Measurements from ENCODE around the gene PDE3A. TPM values are rescaled to one million over a fixed set of nuclear protein-coding genes. Genes with fewer than 3 reads are reported as not detected.

PDE3A gene
- total RNA-seq, 1 donor from 2014 or later: 171 TPM

DNA sequence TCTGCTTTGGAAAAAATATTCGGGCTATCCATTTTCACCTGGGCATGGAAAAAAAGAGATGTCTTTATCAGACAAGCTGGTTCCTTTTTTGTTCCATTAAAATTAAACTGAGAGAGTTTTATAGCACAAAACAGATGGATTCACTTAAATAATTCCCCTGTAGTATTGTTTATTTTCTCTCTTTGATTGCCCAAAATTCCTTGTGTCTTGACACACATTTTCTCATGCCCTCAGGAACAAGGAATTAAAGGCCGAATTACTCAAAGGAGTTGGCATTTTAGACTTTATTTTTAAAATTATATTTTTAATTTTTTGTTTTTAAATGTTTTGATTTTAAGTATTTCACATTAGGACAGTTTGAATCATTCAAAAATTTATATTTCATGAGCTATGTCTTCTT lies 257.2 kb downstream of the PDE3A start:
- DNase-seq (no peak), ATAC-seq (no peak)
- intact Hi-C loops (cut with micrococcal nuclease): no loop called here

DNA sequence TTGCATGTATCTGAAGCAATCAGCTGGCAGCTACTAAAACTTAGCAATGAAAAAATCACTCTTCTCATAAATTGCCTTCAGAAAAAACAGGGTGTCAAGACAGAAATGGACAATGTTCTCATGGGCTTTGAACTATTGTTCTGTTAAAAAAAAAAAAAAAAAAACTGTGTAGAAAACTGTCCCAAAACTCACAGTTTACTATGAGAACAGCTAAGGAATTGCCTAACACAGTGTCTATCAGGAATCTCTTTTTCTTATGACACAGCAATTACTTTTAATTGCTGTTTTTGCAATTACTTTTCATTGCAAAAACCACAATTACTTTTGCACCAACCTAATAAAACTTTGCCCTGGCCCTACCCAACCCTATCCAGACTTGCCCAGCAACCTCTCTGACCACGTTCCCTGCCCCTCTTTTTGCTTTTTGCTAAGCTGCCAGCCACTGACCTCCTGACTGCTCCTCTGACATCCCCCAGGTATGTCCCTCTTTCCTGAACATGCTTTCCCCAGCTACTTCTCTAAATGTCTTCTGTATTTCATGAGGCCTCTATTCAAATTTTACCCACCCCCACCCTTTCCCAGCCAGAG lies 258.8 kb downstream of the PDE3A start:
- ATAC-seq (peak; percentile 24), DNase-seq (no peak)
- intact Hi-C loops (cut with micrococcal nuclease): no loop called here

DNA sequence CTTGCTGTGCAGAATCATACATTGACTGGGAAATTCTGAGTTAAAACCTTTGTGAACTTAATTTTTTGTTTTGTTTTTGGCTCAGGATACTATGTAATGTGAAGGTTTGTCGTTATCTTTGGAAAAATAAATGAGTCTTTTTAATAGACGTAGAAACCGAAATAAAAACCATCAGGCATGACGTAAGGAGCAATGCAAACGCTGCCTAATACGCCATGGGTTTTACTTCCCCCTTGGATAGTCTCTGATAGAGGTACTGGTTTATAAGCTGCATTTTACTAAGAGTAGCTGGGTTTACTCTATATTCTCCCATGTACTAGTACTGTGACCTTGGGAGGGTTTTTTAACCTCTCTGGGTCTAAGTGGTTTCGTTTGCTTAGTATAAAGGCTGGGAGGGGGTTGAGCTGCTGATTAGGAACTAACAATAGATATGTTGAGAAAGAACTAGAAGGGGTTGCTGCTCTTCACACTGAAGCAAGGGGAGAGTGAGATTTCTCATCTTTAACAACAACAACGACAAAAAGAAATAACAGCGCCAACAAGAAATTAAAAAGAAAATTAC lies 260.0 kb downstream of the PDE3A start:
- intact Hi-C loops (cut with micrococcal nuclease): no loop called here
- ATAC-seq: peak; percentile 50
- DNase-seq: no peak

DNA sequence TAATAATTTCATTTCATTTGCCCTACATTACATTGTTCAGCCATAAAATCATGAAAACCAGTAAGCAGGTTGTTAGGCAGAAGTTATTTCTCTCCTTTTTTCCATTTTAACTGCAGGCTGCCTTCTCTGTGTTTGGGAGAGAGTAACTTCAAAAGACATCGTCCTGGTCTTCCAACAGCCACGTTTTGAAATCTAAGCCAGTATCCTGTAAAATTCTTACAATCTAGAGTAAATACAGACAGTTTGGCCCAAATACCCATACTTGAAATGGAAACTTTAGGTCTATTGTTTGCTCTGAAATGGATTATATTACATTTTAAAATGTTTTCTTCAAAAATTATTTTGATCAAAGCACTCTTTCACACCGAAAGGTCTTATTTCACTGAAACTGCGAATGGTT lies 260.7 kb downstream of the PDE3A start:
- ATAC-seq: no peak
- intact Hi-C loops (cut with micrococcal nuclease): no loop called here
- no peak for DNase-seq

DNA sequence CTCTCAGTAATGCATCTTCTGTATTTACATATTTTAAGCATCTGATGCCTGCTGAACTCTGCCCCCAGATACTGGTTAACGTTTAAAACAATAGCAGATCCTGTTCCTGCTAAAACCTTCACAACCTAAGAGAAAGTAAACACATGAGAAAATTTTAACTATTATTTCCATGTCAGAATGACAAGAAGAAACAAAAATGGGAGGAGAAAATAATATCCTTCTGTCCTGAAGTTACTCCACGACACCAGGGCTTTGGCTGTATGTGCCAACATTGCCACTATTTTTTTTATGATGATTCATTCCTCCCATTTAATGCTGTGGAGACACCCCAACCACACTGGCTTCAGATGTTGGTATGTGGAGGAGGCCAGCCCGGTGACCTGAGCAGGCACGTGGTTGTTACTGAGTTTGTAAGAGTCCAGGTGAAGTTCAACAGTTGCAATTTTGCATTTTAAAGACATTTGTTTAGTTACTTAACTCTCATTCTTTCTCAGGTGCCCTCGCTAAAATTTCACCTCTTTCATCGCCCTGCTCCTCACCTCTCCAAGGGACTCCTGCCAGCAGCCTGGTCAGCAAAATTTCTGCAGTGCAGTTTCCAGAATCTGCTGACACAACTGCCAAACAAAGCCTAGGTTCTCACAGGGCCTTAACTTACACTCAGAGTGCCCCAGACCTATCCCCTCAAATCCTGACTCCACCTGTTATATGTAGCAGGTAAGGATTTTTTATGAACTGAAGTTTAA lies 261.2 kb downstream of the PDE3A start:
- DNase-seq: peak; percentile 24

DNA sequence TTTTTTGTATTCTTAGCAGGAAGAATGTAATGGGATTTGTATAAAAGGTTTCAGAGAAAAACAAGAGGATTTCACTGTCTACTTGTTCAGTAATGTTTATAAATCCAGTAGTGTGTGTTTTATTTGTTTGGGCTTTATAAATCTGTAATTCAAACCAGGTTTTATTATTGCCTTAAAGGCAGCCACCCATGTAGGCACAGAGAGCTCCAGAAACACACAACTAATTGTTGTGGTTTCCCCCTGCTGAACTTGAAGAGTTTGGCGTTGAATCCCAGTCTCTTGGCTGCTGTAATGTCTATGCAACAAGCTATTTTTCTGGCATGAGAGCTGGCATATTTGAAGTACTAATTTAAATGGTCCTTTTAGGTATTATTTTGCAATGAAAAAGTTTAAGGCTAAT lies 263.4 kb downstream of the PDE3A start:
- ATAC-seq (no peak), DNase-seq (no peak)
- intact Hi-C loops (cut with micrococcal nuclease): no loop called here

More for the DNA sequence above, 261.2 kb downstream of the PDE3A start:
- peak; percentile 74 for ATAC-seq
- intact Hi-C loops (cut with micrococcal nuclease): no loop called here

DNA sequence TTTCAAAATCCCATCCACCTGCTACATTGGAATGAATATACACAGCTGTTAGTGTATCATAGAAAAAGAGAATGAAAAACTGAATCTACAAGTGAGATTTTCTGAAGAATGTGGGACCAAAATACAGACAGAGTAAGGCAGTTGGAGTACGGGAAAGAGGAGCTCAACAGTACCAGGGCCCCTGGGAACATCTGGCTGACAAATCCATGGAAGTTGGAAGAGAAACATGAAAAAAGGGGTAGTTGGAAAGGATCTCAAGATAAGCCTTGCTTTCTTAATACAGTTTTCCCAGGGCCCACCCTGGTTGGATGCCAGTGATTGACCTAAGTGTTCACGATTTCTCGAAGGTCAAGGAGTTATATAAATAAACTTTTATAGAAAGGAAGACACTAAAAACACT lies 272.8 kb downstream of the PDE3A start:
- intact Hi-C loops (cut with micrococcal nuclease): no loop called here
- ATAC-seq: peak; percentile 10
- DNase-seq: no peak

DNA sequence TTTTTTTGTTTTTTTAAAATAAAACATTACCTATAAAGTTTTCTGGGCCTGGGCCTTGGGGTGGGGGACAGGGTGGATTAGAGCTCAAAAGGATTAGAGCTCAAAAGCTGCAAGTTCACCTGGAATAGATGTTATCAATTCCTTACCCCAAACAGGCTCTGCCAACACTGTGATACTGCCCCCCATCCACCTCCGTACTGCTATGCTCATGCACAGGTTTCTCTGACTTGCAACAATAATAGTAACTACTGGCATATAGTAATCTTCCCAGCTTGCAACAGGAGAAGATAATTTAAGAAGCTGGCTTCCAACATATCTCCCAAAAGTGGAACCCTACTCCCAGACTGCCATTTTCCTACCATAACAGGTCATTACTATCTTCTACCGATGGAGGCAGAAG lies 275.5 kb downstream of the PDE3A start:
- intact Hi-C loops (cut with micrococcal nuclease): no loop called here
- ATAC-seq (peak; percentile 37), DNase-seq (no peak)

DNA sequence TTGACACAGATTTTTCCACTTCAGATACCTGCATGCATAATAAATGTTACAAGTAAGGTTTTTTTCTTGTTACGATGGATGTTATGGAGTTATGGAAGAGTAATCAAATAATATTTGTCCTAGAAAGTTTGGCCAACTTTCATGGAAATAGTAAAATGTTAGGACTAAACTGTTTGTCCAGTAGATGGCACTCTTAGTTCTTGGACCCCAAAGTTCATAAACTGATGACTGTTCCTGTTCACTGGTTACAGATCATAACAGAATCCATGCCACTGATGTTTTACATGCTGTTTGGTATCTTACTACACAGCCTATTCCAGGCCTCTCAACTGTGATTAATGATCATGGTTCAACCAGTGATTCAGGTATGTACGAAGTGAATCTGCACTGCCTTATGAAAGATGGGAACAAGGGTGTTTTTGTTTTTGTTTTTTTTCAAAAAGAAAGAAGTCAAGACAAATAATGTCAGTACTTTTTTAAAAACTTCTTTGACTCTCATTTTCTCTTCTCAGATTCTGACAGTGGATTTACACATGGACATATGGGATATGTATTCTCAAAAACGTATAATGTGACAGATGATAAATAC lies 278.0 kb downstream of the PDE3A start:
- DNase-seq (no peak), ATAC-seq (peak; percentile 22)
- intact Hi-C loops (cut with micrococcal nuclease): no loop called here

DNA sequence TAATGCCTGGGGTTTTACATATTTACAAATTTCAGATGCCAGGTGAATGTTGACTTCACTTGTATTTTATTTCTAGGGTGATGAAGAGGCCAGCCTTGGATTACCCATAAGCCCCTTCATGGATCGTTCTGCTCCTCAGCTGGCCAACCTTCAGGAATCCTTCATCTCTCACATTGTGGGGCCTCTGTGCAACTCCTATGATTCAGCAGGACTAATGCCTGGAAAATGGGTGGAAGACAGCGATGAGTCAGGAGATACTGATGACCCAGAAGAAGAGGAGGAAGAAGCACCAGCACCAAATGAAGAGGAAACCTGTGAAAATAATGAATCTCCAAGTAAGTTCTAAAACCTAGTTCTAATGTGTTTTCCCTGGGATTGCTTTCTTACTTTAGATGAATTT lies 285.5 kb downstream of the PDE3A start:
- ATAC-seq: no peak

DNA sequence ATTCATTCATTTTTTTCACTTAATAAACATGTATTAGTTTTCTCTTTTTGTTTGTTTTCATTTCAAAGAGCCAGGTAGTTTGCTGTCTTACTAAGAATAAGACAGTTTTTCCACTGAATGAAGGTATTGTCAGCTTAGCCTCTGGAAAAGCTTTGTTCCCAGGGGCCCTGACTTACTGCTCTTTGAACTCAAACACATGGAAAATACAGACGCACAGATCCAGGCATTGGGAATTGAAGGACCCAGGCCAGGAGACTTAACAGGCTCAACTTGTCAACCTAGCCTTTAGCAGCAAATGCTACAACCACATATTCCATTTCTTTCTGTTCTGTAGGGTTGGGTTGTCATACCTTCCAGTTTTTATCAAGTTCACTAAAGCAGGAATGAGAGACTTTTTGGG lies 288.3 kb downstream of the PDE3A start:
- intact Hi-C loops (cut with micrococcal nuclease): no loop called here
- DNase-seq (no peak), ATAC-seq (no peak)

More for the DNA sequence above, 285.5 kb downstream of the PDE3A start:
- intact Hi-C loops (cut with micrococcal nuclease): no loop called here
- no peak for DNase-seq

DNA sequence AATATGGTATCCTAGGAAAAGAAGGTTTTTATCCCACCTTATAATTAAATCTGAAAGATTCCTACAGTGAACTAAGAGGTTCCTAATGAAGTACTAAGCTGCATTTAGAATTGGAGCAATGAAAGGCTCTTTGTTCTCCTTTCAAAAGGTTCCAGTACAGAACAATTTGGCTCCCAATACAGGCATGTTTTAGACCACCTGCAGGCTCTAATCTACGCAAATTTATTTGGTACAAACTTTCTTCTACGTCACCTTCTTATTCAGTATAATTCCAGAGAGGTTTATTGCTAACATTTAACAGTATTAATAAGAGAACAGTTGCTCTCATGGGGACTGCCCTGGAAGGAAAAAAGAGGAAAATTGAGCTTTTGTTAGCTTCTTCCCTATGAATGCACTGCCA lies 289.2 kb downstream of the PDE3A start:
- intact Hi-C loops (cut with micrococcal nuclease): no loop called here
- no peak for ATAC-seq
- no peak for DNase-seq

DNA sequence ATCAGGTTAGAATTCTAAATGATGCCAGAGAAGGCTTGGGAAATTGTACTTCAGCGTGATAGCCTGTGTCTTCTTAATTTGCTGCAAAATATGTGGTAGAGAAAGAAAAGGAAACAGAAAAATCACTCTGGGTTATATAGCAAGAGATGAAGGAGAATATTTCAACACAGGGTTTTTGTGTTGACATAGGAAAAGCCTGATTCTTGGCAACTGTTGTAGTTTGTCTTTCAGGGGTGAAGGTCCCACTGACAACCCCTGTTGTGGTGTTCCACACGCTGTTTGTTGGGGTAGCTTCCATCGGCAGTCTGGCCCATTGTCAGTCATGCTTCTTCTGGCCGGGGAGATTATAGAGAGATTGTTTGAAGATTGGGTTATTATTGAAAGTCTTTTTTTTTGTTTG lies 313.0 kb downstream of the PDE3A start:
- DNase-seq (no peak), ATAC-seq (no peak)
- intact Hi-C loops (cut with micrococcal nuclease): no loop called here

DNA sequence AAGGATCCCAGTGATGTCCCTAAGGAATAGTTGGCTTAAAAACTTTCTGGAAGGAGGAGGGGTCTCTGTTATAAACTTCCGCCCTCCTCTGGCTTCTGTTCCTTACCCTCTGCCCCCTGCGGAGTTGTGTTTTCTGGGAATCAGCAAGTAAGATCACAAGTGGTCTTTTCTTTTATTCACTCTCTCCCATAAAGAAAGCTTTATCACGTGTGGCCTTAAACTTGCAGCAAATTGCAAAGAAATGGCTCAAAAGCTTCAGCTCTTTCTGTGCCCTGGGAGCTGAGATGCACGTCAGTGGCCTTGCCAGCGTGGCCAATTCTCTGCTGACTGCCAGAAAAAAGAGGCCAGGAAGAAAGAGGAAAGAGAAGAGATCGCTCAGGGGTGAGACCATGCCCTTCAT lies 326.9 kb downstream of the PDE3A start, which contains the start of gene SLCO1C1:
Gene SLCO1C1 (plus strand): TSS at position 101 of the 400 bp plus-strand sequence. CDS start 4,245 bp downstream, outside the sequence.
- intact Hi-C loops (cut with micrococcal nuclease): no loop called here
- ATAC-seq (peak; percentile 17), DNase-seq (no peak)

DNA sequence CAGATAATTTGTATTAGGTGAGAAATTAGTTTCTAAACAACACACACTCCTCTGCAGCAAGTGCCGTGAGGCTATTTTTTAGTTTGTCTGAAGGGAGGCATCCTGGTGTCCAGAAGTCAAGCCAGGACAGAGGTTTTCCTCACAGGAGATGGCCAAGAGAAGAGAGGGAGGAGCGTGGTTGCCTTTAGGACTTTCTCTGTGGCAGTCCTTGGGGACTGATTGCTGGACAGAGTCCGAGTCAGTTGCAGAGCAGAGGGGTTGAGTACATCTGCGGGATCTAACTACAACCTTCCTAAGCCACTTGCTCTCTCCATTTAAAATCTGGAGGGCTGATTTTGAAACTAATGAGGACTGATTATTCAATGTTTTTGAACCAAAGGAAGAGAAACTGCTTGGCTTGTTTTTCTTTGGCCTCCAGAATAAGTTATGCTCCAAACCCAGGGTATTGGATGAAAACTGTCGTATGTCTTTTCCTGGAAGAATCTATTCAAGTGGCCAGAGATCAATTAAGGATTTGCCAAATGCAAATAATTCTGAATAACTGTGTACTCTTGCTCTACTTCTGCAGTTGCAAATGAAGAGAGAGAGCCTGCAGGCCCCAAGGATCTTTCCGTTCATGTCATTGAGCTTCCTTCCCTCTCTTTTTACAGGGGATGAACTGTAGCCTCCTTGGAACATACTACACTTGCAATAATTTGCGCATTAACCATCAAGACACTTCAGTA lies 328.0 kb downstream of the PDE3A start:
- peak; percentile 59 for DNase-seq
- intact Hi-C loops (cut with micrococcal nuclease): no loop called here
- ATAC-seq: peak; percentile 85

DNA sequence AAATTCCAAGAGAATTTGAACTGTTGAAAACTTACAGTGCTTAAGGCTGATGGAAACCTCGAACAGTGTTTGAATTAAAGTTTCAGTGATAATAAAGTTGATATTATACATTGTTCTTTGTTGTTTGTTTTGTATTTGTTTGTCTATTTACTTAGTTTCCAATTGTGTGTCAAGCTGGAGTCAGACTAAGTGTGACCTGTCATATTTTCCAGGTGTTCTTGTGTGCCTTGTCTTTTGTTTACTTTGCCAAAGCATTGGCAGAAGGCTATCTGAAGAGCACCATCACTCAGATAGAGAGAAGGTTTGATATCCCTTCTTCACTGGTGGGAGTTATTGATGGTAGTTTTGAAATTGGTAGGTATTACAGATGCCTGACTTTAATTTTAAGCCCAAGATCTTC lies 332.8 kb downstream of the PDE3A start:
- no peak for DNase-seq
- intact Hi-C loops (cut with micrococcal nuclease): no loop called here
- no peak for ATAC-seq

DNA sequence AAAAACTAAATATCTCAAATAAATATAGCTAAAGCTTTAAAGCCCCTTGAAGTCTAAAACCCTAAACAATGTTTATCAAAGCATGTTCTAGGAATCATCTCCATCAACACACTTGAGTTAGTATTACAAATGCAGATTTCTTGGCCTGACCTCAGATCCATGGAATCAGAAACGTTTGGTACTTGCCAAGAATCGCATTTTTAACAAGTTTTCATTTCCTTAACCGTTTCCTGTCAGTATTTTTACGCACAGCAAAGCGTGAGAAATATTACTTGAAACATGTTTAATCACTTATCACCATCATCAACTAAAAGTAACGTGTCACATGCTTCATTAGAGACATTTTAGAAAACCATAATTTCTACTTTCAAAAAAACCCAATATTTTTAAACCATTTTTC lies 336.5 kb downstream of the PDE3A start:
- no peak for DNase-seq
- intact Hi-C loops (cut with micrococcal nuclease): no loop called here
- ATAC-seq: no peak

DNA sequence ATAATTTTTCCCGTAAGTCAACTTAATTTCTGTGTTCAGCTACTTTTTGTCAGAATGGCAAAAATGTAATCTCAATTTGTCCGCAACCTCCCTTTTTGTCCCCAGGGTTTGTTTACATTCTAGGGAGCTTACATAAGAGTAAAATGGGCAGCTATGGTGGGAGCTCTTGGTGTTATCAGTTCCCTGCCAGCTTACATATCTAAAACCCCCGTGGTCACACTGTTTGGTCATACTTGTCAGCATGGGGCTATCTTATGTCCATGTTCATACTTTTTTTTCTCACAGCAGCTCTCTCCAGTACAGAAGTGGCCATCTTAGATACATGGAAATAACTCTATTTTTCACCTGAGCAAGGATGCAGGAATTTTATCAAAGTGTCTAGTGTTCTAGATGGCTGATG lies 343.5 kb downstream of the PDE3A start:
- intact Hi-C loops (cut with micrococcal nuclease): no loop called here

DNA sequence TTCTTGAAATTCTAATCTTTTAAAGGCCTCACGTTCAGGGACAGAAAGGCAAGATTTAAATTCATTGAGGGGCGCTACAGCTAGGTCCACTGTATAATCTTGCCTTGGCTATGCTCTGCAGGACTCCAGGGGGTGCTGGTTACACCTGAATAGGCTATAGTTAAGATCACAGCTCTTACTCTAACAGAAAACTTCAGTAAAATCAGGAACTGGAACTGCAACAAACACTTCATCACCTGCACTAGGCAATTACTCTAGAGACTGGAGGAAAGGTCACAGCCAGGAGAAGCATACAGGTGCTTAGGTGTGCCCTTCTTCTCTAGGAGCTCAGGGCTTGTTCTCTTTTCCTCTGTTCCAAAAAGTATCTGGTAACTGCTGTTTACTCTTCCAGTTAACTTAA lies 347.7 kb downstream of the PDE3A start:
- ATAC-seq (no peak), DNase-seq (no peak)
- intact Hi-C loops (cut with micrococcal nuclease): no loop called here

More for the DNA sequence above, 343.5 kb downstream of the PDE3A start:
- DNase-seq: no peak
- ATAC-seq: no peak

DNA sequence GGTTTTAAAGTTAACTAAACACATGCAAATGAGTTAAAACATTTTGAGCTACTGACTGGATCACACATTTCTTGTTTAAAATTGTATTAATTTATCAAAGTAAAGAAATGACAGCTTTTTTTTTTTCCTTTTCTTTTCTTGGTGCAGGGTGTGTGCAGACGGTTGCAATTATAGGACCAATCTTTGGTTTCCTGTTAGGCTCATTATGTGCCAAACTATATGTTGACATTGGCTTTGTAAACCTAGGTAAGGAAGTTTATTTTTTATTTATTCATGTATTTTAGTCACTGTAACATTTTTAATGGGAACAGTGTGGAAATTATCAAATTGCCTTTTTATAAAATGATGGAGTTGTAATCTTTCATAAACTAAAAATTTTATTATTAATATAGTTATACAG lies 348.6 kb downstream of the PDE3A start:
- intact Hi-C loops (cut with micrococcal nuclease): no loop called here
- ATAC-seq (no peak), DNase-seq (no peak)

All from left ventricle myocardium superior (tissue), 1 donor.